K562 (cell line): ENCODE data around the gene NREP. TPM values are rescaled to one million over a fixed set of nuclear protein-coding genes. Genes with fewer than 3 reads are reported as not detected.

Source experiments
- ATAC-seq: fragments of 200-7000 bp; cut with Tn5 transposase; 3 replicates; pipeline ENCODE4 v1.9.1; 2020; ENCODE audit warnings: moderate library complexity
- BruUV-seq: library from RNA; stranded (reverse); fragments of 400-500 nt; replicated peaks from 2 replicates; lab custom pipeline; 2021; lab: Mats Ljungman, UMichigan
- CTCF ChIA-PET: fragments of 300-600 bp; formaldehyde crosslinking; extraction: SDS; loops from one replicate; lab custom pipeline; 2021; ENCODE audit warnings: low intra/inter-chr PET ratio; lab: Yijun Ruan, JAX
- POLR2A ChIA-PET: fragments of 300-600, 350-650 bp; sonication (Branson Sonifier 250); formaldehyde crosslinking; extraction: SDS; loops from one replicate; lab custom pipeline; 2021; ENCODE audit warnings: antibody characterized with exemption, inconsistent platforms; lab: Yijun Ruan, JAX
- DNase-seq, 4 experiments: peaks; one replicate each; pipeline versions ENCODE4 v3.0.0 to v3.0.0-alpha.2; 2011 to 2018; ENCODE audit warnings: low spot score in 3 of 4, mixed read lengths in 3 of 4; ENCODE audit errors: extremely low read depth in 1 of 4
- FAIRE-seq: peaks from 2 replicates; lab custom pipeline; 2011; peaks lifted over from hg19 to GRCh38; lab: Jason Lieb, UNC
- H2AFZ ChIP-seq: 2 replicates; pipeline ENCODE4 v1.6.0; 2011; ENCODE audit warnings: low read depth, low read length, control low read depth, inconsistent platforms
- H3K27ac ChIP-seq: fragments of 200-600 bp; 3 replicates; pipeline ENCODE4 v1.8.0; 2011; ENCODE audit warnings: low read depth, mild to moderate bottlenecking, control low read depth, inconsistent platforms, low read length, moderate library complexity, mixed read lengths; ENCODE audit errors: extremely low read depth
- H3K27me3 ChIP-seq, 2 experiments: fragments of 300-600 bp in 1 of 2; 2 replicates in 1 of 2; 3 replicates in 1 of 2; pipeline versions ENCODE4 v1.6.0 to v1.8.0; 2011; ENCODE audit warnings: inconsistent platforms in 2 of 2, low read length in 2 of 2, mild to moderate bottlenecking in 1 of 2, mixed read lengths in 1 of 2, moderate library complexity in 1 of 2; ENCODE audit not compliant: control insufficient read depth in 2 of 2, insufficient read depth in 2 of 2
- H3K36me3 ChIP-seq: fragments of 300-600 bp; 3 replicates; pipeline ENCODE4 v1.8.0; 2011; ENCODE audit warnings: mild to moderate bottlenecking, low read length, inconsistent platforms; ENCODE audit not compliant: control insufficient read depth, insufficient read depth
- H3K4me1 ChIP-seq, 2 experiments: fragments of 200-600 bp in 1 of 2; replicated peaks in 1 of 2; 2 replicates in 1 of 2; 3 replicates in 1 of 2; pipeline versions ENCODE4 v1.5.1 to v1.8.0; 2011; ENCODE audit warnings: inconsistent platforms in 2 of 2, low read length in 2 of 2, mild to moderate bottlenecking in 1 of 2, mixed read lengths in 1 of 2, moderate library complexity in 1 of 2; ENCODE audit not compliant: control insufficient read depth in 2 of 2, insufficient read depth in 2 of 2
- H3K4me2 ChIP-seq: 2 replicates; pipeline ENCODE4 v1.6.1; 2011; ENCODE audit warnings: low read length, control low read depth, inconsistent platforms, mixed read lengths; ENCODE audit not compliant: insufficient read depth
- H3K4me3 ChIP-seq: fragments of 200-600 bp; sonication (generic), shearing (Covaris generic); 2 replicates; pipeline ENCODE4 v1.5.1; 2016; ENCODE audit warnings: control low read depth, inconsistent platforms
- H3K79me2 ChIP-seq: fragments of 200-600 bp; 3 replicates; pipeline ENCODE4 v1.8.0; 2011; ENCODE audit warnings: low read length, inconsistent platforms; ENCODE audit not compliant: control insufficient read depth, insufficient read depth
- H3K9ac ChIP-seq, 2 experiments: 2 replicates each; pipeline versions ENCODE4 v1.6.0 to v1.6.1; 2011; ENCODE audit warnings: low read depth in 2 of 2, low read length in 2 of 2, control low read depth in 1 of 2, inconsistent platforms in 1 of 2, mild to moderate bottlenecking in 1 of 2, mixed read lengths in 1 of 2; ENCODE audit not compliant: insufficient read depth in 1 of 2
- H3K9me1 ChIP-seq: one replicate; pipeline ENCODE4 v1.6.0; 2011; ENCODE audit warnings: inconsistent platforms, mild to moderate bottlenecking, low read length, moderate library complexity; ENCODE audit not compliant: control insufficient read depth, insufficient read depth
- H3K9me3 ChIP-seq: replicated peaks from 2 replicates; pipeline ENCODE4 v1.5.1; 2011; ENCODE audit warnings: low read depth, low read length, inconsistent platforms; ENCODE audit not compliant: control insufficient read depth, insufficient read depth
- H4K20me1 ChIP-seq: replicated peaks from 2 replicates; pipeline ENCODE4 v1.6.1; 2011; ENCODE audit warnings: low read length, inconsistent platforms, mixed read lengths; ENCODE audit not compliant: control insufficient read depth, insufficient read depth
- EWSR1 ChIP-seq: fragments of 450-650 bp; IDR thresholded peaks from 2 replicates; pipeline ENCODE4 v1.6.1; 2018; ENCODE audit warnings: borderline replicate concordance, mild to moderate bottlenecking, low read depth, moderate library complexity; ENCODE audit not compliant: partially characterized antibody
- FOS ChIP-seq: IDR thresholded peaks from 3 replicates; pipeline ENCODE4 v1.6.1; 2011; ENCODE audit not compliant: insufficient read length; ENCODE audit errors: extremely low read depth
- HLTF ChIP-seq: fragments of 450-650 bp; IDR thresholded peaks from 2 replicates; pipeline ENCODE4 v1.6.1; 2016
- NCOA2 ChIP-seq, 2 experiments: fragments of 450-650 bp; IDR thresholded peaks; 2 replicates each; pipeline ENCODE4 v1.6.1; 2018; ENCODE audit warnings: mild to moderate bottlenecking in 2 of 2, moderate library complexity in 1 of 2; ENCODE audit not compliant: partially characterized antibody in 2 of 2
- NFATC3 ChIP-seq: fragments of 450-650 bp; IDR thresholded peaks from 2 replicates; pipeline ENCODE4 v1.6.1; 2017; ENCODE audit warnings: mild to moderate bottlenecking
- NFIC ChIP-seq: fragments of 450-650 bp; IDR thresholded peaks from 2 replicates; pipeline ENCODE4 v1.6.1; 2017; ENCODE audit warnings: mild to moderate bottlenecking, inconsistent platforms
- NFRKB ChIP-seq: fragments of 450-650 bp; IDR thresholded peaks from 2 replicates; pipeline ENCODE4 v1.6.1; 2016; ENCODE audit warnings: low read depth
- NUFIP1 ChIP-seq: fragments of 450-650 bp; IDR thresholded peaks from 2 replicates; pipeline ENCODE4 v1.6.1; 2018; ENCODE audit not compliant: partially characterized antibody
- SNIP1 ChIP-seq: fragments of 450-650 bp; IDR thresholded peaks from 2 replicates; pipeline ENCODE4 v1.7.1; 2017; ENCODE audit warnings: low read depth, mild to moderate bottlenecking
- TAL1 ChIP-seq: fragments of 450-650 bp; IDR thresholded peaks from 2 replicates; pipeline ENCODE4 v1.6.1; 2016; ENCODE audit warnings: mild to moderate bottlenecking
- WGBS: fragments of 100-300 bp; shearing (Covaris generic); methylation state at CpG from one replicate; pipeline ENCODE4 v1.1.6; 2016; ENCODE audit warnings: low coverage, mixed read lengths; ENCODE audit not compliant: insufficient coverage; ENCODE audit errors: missing lambda C conversion rate; 5-methylcytosine and 5-hydroxymethylcytosine counted together
- in situ Hi-C: fragments of 300-500 bp; cut with MboI; formaldehyde crosslinking; loops from 4 replicates; pipeline ENCODE4 v1.15.0; 2018; ENCODE audit warnings: inconsistent platforms, mixed read lengths
- intact Hi-C: fragments of 100-400 bp; cut with micrococcal nuclease; formaldehyde crosslinking; loops from 2 replicates; pipeline ENCODE4 v1.14.2; 2022
- polyA plus RNA-seq, 8 experiments: library from polyadenylated mRNA; depleted of rRNA in 4 of 8; stranded (reverse) in 5 of 8; unstranded in 3 of 8; fragments of >200 nt; fragmentation: Nextera tagmentation in 2 of 8; fragmentation: Illumina TruSeq in 1 of 8; extraction: Ambion mirVana in 2 of 8; extraction: Trizol in 1 of 8; gene quantifications; 2 replicates each; pipeline versions ENCODE4 v1.2.1 to v1.2.3, GENCODE V29; 2011 to 2014; ENCODE audit warnings: inconsistent platforms in 1 of 8, missing spikeins in 1 of 8
- total RNA-seq, 7 experiments: library from RNA; depleted of rRNA in 6 of 7; stranded (reverse); fragments of >200 nt in 6 of 7; fragmentation: Illumina TruSeq in 2 of 7; extraction: Trizol in 2 of 7; gene quantifications; 2 replicates each; pipeline versions ENCODE4 v1.2.1 to v1.2.3, GENCODE V29; 2011 to 2021; ENCODE audit warnings: low replicate concordance in 1 of 7
- TF ChIP-seq, protein P1 (sequence below): IDR thresholded peaks from 2 replicates; pipeline ENCODE4 v1.6.1; 2016; ENCODE audit warnings: missing genetic modification characterization, missing compliant biosample characterization
- TF ChIP-seq, protein P2 (sequence below): fragments of 250-450 bp; sonication (Bioruptor Pico); IDR thresholded peaks from 2 replicates; pipeline ENCODE4 v1.4.0; 2020; ENCODE audit warnings: mild to moderate bottlenecking, moderate library complexity

NREP gene
- total and polyA plus RNA-seq, 9 of the 15 experiments (the other 6 are each of a cell fraction or from before 2014, with no cell fraction given): 0.08 to 0.58 (median 0.23) TPM; not detected in 1

DNA sequence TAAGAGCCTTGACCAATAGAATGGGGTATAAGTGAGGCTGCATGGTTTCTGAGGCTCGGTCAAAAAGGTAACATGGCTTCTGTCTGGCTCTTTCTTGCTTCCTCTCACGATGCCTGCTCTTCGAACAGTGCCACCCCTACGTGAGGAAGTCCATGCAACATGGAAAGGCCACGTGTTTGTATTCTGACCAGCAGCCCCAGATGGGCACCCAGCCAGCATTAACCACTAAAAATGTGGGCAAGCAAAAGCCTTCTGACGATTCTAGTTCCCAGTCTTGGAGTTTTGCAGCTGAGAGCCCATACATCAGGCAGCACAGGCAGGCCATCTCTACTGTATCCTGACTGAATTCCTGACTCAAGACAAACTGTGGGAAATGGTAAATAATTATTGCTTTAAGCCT, 24.2 kb upstream of the NREP start:
- Histone ChIP-seq H3K36me3 (no peaks in the 10 kb centered on the region), H3K4me2 (no peak overlapping the region), H2AFZ (no peak overlapping the region)
- in situ Hi-C loops: no loop called here
- TF ChIP-seq EWSR1 (no peak), NFIC (no peak), SNIP1 (no peak), NFATC3 (no peak), FOS (no peak), NFRKB (no peak), NUFIP1 (no peak), NCOA2 (IDR thresholded peaks at IDR 0.05; ENCODE audit: partially characterized antibody in 2 of 2) (no peak), TAL1 (no peak), HLTF (no peak)
- TF ChIP-seq, protein P1, sequence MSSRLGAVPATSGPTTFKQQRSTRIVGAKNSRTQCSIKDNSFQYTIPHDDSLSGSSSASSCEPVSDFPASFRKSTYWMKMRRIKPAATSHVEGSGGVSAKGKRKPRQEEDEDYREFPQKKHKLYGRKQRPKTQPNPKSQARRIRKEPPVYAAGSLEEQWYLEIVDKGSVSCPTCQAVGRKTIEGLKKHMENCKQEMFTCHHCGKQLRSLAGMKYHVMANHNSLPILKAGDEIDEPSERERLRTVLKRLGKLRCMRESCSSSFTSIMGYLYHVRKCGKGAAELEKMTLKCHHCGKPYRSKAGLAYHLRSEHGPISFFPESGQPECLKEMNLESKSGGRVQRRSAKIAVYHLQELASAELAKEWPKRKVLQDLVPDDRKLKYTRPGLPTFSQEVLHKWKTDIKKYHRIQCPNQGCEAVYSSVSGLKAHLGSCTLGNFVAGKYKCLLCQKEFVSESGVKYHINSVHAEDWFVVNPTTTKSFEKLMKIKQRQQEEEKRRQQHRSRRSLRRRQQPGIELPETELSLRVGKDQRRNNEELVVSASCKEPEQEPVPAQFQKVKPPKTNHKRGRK (tag): no peak
- TF ChIP-seq, protein P2, sequence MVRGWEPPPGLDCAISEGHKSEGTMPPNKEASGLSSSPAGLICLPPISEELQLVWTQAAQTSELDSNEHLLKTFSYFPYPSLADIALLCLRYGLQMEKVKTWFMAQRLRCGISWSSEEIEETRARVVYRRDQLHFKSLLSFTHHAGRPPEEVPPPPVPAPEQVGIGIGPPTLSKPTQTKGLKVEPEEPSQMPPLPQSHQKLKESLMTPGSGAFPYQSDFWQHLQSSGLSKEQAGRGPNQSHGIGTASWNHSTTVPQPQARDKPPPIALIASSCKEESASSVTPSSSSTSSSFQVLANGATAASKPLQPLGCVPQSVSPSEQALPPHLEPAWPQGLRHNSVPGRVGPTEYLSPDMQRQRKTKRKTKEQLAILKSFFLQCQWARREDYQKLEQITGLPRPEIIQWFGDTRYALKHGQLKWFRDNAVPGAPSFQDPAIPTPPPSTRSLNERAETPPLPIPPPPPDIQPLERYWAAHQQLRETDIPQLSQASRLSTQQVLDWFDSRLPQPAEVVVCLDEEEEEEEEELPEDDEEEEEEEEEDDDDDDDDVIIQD: no peak
- TF ChIP-seq, all 486 proteins: peak for 0
- DNase-seq (no peak), FAIRE-seq (no peak), ATAC-seq (no peak)
- Histone ChIP-seq H3K9ac (no peak overlapping the region), H3K27me3 (no peaks in the 10 kb centered on the region), H3K9me1 (no peaks in the 10 kb centered on the region), H3K79me2 (no peaks in the 10 kb centered on the region), H4K20me1 (no peaks in the 10 kb centered on the region), H3K4me1 (no peaks in the 10 kb centered on the region), H3K27ac (no peak overlapping the region), H3K4me3 (no peak overlapping the region), H3K9me3 (no peaks in the 10 kb centered on the region)
- intact Hi-C loops: no loop called here
- CTCF ChIA-PET: no interaction called here
- BruUV-seq: no TSS peak
- POLR2A ChIA-PET: no interaction called here
- WGBS: 1% methylated on average over 6 of the region's 6 CpGs
